Stimulated activated naive B cell treated with anti-CD40 and anti-IgM and Interleukin-4, amounts not matched to agents 10 μg/mL and 1 μg/mL and 100 μg/mL, for 72 hours (primary cell): ENCODE results near the gene SCAF4.
"Not testable (repeated sequence)": the region's sequence is repeated elsewhere in the genome, so short reads cannot be mapped to it uniquely, and the experiment has no call there.

Experiments used
- ATAC-seq, 2 donors: fragments of 150-1000 bp; cut with Tn5 transposase; replicated peaks; 2 replicates each; pipeline ENCODE4 v1.10.0; 2021; ENCODE audit warnings: moderate library complexity in 1 of 2
- DNase-seq: peaks from one replicate; pipeline ENCODE4 v3.0.0; 2021
- H3K27ac Mint-ChIP-seq: one replicate; pipeline ENCODE4 v1.8.0; 2022; ENCODE audit warnings: mild to moderate bottlenecking, mixed read lengths
- H3K27me3 Mint-ChIP-seq, 2 donors: one replicate each; pipeline ENCODE4 v1.8.0; 2022; ENCODE audit warnings: mixed read lengths in 2 of 2
- H3K36me3 Mint-ChIP-seq, 2 donors: one replicate each; pipeline ENCODE4 v1.8.0; 2022; ENCODE audit warnings: mixed read lengths in 2 of 2, mild to moderate bottlenecking in 1 of 2
- H3K4me1 Mint-ChIP-seq, 2 donors: one replicate each; pipeline ENCODE4 v1.8.0; 2022; ENCODE audit warnings: mixed read lengths in 2 of 2, mild to moderate bottlenecking in 1 of 2
- H3K4me3 Mint-ChIP-seq, 2 donors: one replicate each; pipeline ENCODE4 v1.8.0; 2022; ENCODE audit warnings: mild to moderate bottlenecking in 2 of 2, mixed read lengths in 2 of 2, moderate library complexity in 1 of 2
- H3K9me3 Mint-ChIP-seq, 2 donors: one replicate each; pipeline ENCODE4 v1.8.0; 2022; ENCODE audit warnings: mixed read lengths in 2 of 2, mild to moderate bottlenecking in 1 of 2

Gene SCAF4

DNA sequence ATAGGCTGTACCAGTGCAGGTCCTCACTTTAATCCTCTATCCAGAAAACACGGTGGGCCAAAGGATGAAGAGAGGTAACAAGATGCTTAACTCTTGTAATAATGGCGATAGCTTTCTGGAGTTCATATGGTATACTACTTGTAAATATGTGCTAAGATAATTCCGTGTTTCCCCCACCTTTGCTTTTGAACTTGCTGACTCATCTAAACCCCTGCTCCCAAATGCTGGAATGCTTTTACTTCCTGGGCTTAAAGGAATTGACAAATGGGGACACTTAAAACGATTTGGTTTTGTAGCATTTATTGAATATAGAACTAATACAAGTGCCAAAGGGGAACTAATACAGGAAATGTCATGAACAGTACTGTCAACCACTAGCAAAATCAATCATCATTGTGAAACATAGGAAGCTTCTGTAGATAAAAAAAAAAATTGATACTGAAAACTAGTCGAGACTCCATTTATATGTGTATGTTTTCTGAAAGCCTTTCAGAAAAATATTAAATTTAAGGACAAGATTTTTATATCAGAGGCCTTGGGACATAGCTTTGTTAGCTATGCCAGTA is 65.4 kb downstream of the SCAF4 start:
- ATAC-seq (peak; percentile 62 to 67), DNase-seq (no peak)
- Mint-ChIP-seq H3K36me3 (peaks cover 31 to 60% of the 10 kb centered on the region in 2 donors), H3K27me3 (no peaks in the 10 kb centered on the region), H3K27ac (peak overlapping the region; percentile 47), H3K9me3 (no peaks in the 10 kb centered on the region), H3K4me3 (no peak overlapping the region), H3K4me1 (peaks cover 15 to 39% of the 10 kb centered on the region in 2 donors)

DNA sequence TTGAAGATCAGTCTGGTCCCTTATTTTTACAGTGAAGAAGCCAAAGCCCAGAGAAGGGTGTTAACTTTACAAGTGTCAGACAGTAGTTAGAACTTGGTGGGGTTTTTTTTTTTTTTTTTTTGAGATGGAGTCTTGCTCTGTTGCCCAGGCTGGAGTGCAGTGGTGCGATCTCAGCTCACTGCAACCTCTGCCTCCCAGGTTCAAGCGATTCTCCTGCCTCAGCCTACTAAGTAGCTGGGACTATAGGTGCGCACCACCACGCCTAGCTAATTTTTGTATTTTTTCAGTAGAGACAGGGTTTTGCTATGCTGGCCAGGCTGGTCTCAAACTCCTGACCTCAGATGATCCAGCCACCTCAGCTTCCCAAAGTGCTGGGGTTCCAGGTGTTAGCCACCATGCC is 66.0 kb downstream of the SCAF4 start:
- H3K27ac Mint-ChIP-seq, result peak overlapping the region; percentile 47
- H3K9me3 Mint-ChIP-seq, DNase-seq, H3K4me3 Mint-ChIP-seq, ATAC-seq, H3K27me3 Mint-ChIP-seq: not testable (repeated sequence)
- peaks cover 30 to 56% of the 10 kb centered on the region in 2 donors for H3K36me3 Mint-ChIP-seq
- peaks cover 15 to 45% of the 10 kb centered on the region in 2 donors for H3K4me1 Mint-ChIP-seq

DNA sequence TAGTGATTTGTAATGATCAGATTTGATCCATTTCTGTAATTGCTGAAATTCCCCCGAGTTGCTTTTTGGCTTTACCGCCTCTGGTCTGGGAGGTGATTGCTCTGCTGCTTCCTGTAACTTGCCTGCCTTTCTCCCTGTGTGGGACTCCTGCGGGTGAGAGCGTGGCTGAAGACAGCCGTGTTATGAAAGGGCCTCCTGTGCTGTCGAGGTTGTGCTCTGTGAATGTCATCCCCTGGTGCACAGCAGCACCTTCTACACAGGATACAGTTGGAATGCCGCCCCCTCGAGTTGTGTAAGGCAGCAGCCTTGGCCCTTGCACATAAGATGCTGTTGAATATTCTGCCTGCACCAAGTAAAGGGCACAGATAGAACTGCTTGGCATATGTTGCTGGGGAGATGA is 66.5 kb downstream of the SCAF4 start:
- Mint-ChIP-seq H3K27ac (no peak overlapping the region), H3K4me1 (peaks cover 16 to 48% of the 10 kb centered on the region in 2 donors), H3K36me3 (peaks cover 26 to 53% of the 10 kb centered on the region in 2 donors), H3K9me3 (no peaks in the 10 kb centered on the region), H3K4me3 (no peak overlapping the region), H3K27me3 (no peaks in the 10 kb centered on the region)
- ATAC-seq (no peak), DNase-seq (no peak)

DNA sequence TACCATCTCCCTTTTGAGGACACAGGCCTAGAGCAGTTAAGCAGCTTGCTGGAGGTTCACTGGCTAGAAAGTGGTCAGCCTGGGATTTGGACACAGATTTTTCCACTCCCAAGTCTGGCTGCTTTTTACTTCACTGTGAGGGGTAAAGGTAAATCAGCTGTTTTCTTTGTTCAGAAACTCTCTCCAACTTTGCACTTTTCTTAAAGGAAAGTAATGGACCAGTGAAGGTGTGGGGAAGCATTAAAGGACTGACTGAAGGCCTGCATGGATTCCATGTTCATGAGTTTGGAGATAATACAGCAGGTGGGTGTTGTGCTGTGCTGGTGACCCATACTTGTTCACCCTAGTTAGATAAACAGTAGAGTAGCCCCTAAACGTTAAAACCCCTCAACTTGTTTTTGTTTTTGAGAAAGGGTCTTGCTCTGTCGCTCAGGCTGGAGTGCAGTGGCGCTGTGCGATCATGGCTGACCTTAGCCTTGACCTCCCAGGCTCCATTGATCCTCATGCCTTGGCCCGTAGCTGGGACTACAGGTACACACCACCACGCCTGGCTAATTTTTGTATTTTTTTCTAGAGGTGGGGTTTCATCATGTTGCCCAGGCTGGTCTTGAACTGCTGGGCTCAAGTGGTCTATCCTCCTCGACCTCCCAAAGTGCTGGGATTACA is 68.2 kb downstream of the SCAF4 start:
- Mint-ChIP-seq H3K27me3 (no peaks in the 10 kb centered on the region), H3K36me3 (peaks cover 20 to 48% of the 10 kb centered on the region in 2 donors), H3K27ac (no peak overlapping the region), H3K9me3 (no peaks in the 10 kb centered on the region), H3K4me1 (peaks cover 18 to 54% of the 10 kb centered on the region in 2 donors), H3K4me3 (no peak overlapping the region)
- ATAC-seq, result no peak
- DNase-seq, result no peak

DNA sequence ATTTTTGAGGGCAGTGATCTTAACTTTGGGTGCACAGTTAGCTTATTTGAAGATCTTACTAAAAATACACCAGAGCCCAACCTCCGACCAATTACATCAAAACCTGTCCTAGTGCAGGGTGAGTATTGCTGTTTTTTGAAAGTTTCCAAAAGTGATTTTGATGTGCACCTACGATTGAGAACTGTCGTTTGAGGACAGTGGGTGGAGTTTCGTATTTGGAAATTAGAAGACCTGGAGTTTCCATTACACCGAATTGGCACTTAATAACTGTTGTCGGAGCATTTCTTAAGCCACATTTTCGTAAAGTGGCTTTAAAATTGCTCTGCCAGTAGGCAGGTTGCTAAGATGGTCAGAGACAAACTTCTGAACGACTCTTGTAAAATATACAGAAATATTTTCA is 71.3 kb downstream of the SCAF4 start:
- ATAC-seq (no peak), DNase-seq (no peak)
- Mint-ChIP-seq H3K9me3 (no peaks in the 10 kb centered on the region), H3K4me3 (peak overlapping the region; percentile 89 to 94), H3K27me3 (peaks cover 0 to 3% of the 10 kb centered on the region in 2 donors), H3K4me1 (peaks cover 15 to 54% of the 10 kb centered on the region in 2 donors), H3K36me3 (peaks cover 14 to 25% of the 10 kb centered on the region in 2 donors), H3K27ac (peak overlapping the region; percentile 88)

DNA sequence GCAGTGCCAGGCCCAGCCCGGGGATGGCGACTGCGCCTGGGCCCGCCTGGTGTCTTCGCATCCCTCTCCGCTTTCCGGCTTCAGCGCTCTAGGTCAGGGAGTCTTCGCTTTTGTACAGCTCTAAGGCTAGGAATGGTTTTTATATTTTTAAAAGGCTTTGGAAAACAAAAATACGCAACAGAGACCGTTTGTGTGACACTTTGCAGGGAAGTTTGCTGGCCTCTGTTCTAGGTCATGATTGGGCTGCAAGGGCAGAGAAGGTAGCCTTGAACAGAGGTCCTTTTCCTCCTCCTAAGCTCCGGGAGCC is 71.7 kb downstream of the SCAF4 start:
- Mint-ChIP-seq H3K9me3 (no peaks in the 10 kb centered on the region), H3K27ac (peak overlapping the region; percentile 88), H3K36me3 (peaks cover 10 to 21% of the 10 kb centered on the region in 2 donors), H3K27me3 (peaks cover 0 to 5% of the 10 kb centered on the region in 2 donors), H3K4me1 (peaks cover 13 to 54% of the 10 kb centered on the region in 2 donors), H3K4me3 (peak overlapping the region; percentile 89 to 94)
- DNase-seq (no peak), ATAC-seq (peak; percentile 2 to 40)

DNA sequence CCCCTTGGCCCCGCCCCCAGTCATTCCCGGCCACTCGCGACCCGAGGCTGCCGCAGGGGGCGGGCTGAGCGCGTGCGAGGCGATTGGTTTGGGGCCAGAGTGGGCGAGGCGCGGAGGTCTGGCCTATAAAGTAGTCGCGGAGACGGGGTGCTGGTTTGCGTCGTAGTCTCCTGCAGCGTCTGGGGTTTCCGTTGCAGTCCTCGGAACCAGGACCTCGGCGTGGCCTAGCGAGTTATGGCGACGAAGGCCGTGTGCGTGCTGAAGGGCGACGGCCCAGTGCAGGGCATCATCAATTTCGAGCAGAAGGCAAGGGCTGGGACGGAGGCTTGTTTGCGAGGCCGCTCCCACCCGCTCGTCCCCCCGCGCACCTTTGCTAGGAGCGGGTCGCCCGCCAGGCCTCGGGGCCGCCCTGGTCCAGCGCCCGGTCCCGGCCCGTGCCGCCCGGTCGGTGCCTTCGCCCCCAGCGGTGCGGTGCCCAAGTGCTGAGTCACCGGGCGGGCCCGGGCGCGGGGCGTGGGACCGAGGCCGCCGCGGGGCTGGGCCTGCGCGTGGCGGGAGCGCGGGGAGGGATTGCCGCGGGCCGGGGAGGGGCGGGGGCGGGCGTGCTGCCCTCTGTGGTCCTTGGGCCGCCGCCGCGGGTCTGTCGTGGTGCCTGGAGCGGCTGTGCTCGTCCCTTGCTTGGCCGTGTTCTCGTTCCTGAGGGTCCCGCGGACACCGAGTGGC is 72.2 kb downstream of the SCAF4 start, which contains the start of gene SOD1:
SOD1 (plus strand) TSS at position 158 of the 723 bp plus-strand sequence; CDS start at position 235, 77 bp downstream.
- peak within 1 kb of the TSS; percentile 98 for H3K27ac Mint-ChIP-seq
- peaks cover 18 to 57% of the 10 kb centered on the region in 2 donors for H3K4me1 Mint-ChIP-seq
- H3K27me3 Mint-ChIP-seq, result peaks cover 0 to 5% of the 10 kb centered on the region in 2 donors
- DNase-seq, result peak; percentile 94
- H3K36me3 Mint-ChIP-seq, result peaks cover 10 to 19% of the 10 kb centered on the region in 2 donors
- H3K4me3 Mint-ChIP-seq, result peak within 1 kb of the TSS; percentile 94 to 99
- H3K9me3 Mint-ChIP-seq, result no peaks in the 10 kb centered on the region
- ATAC-seq, result peak; percentile 96 to 98

DNA sequence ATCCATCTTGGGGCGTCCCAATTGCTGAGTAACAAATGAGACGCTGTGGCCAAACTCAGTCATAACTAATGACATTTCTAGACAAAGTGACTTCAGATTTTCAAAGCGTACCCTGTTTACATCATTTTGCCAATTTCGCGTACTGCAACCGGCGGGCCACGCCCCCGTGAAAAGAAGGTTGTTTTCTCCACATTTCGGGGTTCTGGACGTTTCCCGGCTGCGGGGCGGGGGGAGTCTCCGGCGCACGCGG is 72.7 kb downstream of the SCAF4 start:
- peak overlapping the region; percentile 98 for H3K27ac Mint-ChIP-seq

DNA sequence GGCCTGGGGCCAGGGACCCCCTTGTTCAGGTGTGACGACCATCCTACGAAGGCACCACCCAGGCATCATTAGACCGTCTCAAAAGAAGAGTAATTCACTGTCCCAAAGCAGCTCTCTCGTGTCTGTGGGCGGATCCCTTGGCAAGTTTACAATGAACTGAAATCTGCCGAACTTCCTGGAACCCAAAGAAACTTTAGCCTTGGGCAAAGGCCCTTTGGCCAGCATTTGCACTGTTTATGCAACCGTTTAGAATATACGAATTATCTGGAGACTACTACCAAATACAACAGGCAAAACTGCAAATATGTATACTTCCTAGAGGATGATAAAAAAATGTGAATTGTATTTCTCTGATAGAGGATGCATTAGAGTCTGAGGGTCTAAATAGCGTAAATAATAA is 73.9 kb downstream of the SCAF4 start:
- H3K27ac Mint-ChIP-seq, result no peak overlapping the region
- DNase-seq (no peak), ATAC-seq (no peak)
- H3K4me3 Mint-ChIP-seq, result no peak overlapping the region
- peaks cover 0 to 5% of the 10 kb centered on the region in 2 donors for H3K27me3 Mint-ChIP-seq
- no peaks in the 10 kb centered on the region for H3K9me3 Mint-ChIP-seq
- peaks cover 16 to 45% of the 10 kb centered on the region in 2 donors for H3K4me1 Mint-ChIP-seq
- H3K36me3 Mint-ChIP-seq, result peaks cover 5 to 8% of the 10 kb centered on the region in 2 donors

More for the DNA sequence above, 72.7 kb downstream of the SCAF4 start:
- no peak for DNase-seq
- H3K4me3 Mint-ChIP-seq, result peak overlapping the region; percentile 94 to 99
- H3K9me3 Mint-ChIP-seq, result no peaks in the 10 kb centered on the region
- H3K36me3 Mint-ChIP-seq, result peaks cover 8 to 14% of the 10 kb centered on the region in 2 donors
- peaks cover 17 to 52% of the 10 kb centered on the region in 2 donors for H3K4me1 Mint-ChIP-seq
- ATAC-seq, result peak; percentile 44 to 49
- H3K27me3 Mint-ChIP-seq, result peaks cover 0 to 5% of the 10 kb centered on the region in 2 donors

DNA sequence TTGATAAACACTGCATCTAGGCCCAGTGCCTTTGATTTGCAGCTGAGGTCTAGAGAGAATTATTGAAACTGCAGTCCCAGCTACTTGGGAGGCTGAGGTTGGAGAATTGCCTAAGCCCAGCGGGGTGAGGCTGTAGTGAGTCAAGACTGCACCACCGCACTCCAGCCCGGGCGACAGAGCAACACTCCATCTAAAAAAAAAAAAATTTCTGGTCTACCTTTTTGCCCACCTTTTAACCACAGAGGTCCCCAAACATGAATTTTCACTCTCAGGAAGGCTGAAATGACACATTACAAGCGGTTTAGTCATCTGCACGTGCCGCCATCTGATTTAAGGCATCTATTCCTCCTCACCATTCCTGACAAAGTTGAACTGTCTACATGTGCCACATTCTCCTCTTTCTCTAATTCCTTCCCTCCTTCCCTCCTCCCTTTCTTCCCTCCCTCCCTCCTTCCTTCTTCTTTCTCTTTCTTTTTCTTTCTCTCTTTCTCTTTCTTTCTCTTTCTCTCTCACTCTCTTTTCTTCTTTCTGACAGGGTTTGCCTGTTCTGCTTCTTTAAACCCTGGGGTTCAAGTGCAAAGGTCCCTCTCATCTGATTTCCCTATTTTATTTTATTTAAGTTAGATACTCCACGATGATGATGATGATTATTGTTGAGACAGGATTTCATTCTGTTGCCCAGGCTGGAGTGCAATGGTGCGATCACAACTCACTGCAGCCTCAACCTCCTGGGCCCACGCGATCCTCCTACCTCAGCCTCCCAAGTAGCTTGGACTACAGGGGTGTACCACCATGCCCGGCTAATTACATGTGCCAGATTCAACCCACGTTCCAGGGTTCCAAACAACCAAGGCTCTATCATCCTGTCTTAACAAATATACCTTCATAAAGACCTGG is 75.5 kb downstream of the SCAF4 start:
- no peak overlapping the region for H3K27ac Mint-ChIP-seq
- no peak for DNase-seq
- H3K36me3 Mint-ChIP-seq, result peaks cover 2 to 3% of the 10 kb centered on the region in 2 donors
- H3K4me1 Mint-ChIP-seq, result peaks cover 16 to 34% of the 10 kb centered on the region in 2 donors
- no peak overlapping the region for H3K4me3 Mint-ChIP-seq
- H3K27me3 Mint-ChIP-seq, result peaks cover 0 to 5% of the 10 kb centered on the region in 2 donors
- ATAC-seq, result no peak
- no peaks in the 10 kb centered on the region for H3K9me3 Mint-ChIP-seq

DNA sequence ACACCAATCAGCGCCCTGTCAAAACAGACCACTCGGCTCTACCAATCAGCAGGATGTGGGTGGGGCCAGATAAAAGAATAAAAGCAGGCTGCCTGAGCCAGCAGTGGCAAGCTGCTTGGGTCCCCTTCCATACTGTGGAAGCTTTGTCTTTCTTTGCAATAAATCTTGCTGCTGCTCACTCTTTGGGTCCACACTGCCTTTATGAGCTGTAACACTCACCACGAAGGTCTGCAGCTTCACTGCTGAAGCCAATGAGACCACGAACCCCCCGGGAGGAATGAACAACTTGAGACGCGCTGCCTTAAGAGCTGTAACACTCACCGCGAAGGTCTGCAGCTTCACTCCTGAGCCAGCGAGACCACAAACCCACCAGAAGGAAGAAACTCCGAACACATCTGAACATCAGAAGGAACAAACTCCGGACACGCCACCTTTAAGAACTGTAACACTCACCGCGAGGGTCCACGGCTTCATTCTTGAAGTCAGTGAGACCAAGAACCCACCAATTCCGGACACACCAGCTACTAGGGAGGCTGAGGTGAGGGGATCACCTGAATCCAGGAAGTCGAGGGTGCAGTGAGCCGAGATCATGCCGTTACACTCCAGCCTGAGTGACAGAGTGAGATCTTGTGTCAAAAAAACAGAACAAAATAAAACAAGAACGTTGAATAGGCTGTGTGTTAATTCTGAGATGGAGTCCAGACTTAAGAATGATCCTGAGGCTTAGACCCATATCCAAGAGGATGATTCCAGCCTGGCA is 76.9 kb downstream of the SCAF4 start:
- H3K36me3 Mint-ChIP-seq, ATAC-seq, H3K9me3 Mint-ChIP-seq, DNase-seq, H3K27me3 Mint-ChIP-seq: not testable (repeated sequence)
- Mint-ChIP-seq H3K4me3 (peak overlapping the region; percentile 77 to 81), H3K4me1 (peaks cover 15 to 26% of the 10 kb centered on the region in 2 donors), H3K27ac (peak overlapping the region; percentile 72)

DNA sequence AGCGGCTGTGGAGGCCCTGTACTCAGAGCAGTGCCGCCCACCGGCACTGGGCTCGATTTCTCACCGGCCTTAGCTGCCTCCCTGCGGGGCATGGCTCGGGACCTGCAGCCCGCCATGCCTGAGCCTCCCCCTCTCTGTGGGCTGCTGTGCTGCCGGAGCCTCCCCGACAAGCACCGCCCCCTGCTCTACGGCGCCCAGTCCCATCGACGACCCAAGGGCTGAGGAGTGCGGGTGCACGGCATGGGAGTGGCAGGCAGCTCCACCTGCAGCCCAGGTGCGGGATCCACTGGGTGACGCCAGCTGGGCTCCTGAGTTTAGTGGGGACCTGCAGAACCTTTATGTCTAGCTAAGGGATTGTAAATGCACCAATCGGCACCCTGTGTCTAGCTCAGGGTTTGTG is 77.6 kb downstream of the SCAF4 start:
- no peak for ATAC-seq
- Mint-ChIP-seq H3K36me3 (no peaks in the 10 kb centered on the region), H3K9me3 (peaks cover 0 to 5% of the 10 kb centered on the region in 2 donors), H3K4me1 (peaks cover 13 to 26% of the 10 kb centered on the region in 2 donors), H3K27me3 (peaks cover 0 to 5% of the 10 kb centered on the region in 2 donors), H3K4me3 (peak overlapping the region in 1 of 2 donors; percentile 77), H3K27ac (no peak overlapping the region)
- DNase-seq, result no peak

DNA sequence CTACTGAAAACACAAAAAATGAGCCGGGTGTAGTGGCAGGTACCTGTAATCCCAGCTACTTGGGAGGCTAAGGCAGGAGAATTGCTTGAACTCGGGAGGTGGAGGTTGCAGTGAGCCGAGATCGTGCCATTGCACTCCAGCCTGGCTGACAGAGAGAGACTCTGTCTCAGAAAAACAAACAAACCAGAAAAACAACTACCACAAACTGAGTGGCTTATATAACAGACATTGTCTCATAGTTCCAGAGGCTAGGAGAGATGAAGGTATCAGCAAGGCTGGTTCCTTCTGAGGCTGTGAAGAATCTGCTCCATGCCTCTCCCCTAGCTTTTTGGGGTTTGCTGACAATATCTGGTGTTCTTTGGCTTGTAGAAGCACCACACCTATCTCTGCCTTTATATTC is 80.4 kb downstream of the SCAF4 start:
- not testable (repeated sequence) for H3K4me3 Mint-ChIP-seq, ATAC-seq

More for the DNA sequence above, 80.4 kb downstream of the SCAF4 start:
- H3K27me3 Mint-ChIP-seq, H3K9me3 Mint-ChIP-seq, H3K36me3 Mint-ChIP-seq, H3K27ac Mint-ChIP-seq, DNase-seq: not testable (repeated sequence)
- H3K4me1 Mint-ChIP-seq, result peaks cover 9 to 21% of the 10 kb centered on the region in 2 donors
